K562 (cell line): ENCODE data around the gene RTCA. TPM values are rescaled to one million over a fixed set of nuclear protein-coding genes. Genes with fewer than 3 reads are reported as not detected.
"Not testable (repeated sequence)": the region's sequence is repeated elsewhere in the genome, so short reads cannot be mapped to it uniquely, and the experiment has no call there.

ENCODE experiments used
- ATAC-seq: fragments of 200-7000 bp; cut with Tn5 transposase; 3 replicates; pipeline ENCODE4 v1.9.1; 2020; ENCODE audit warnings: moderate library complexity
- BruUV-seq: library from RNA; stranded (reverse); fragments of 400-500 nt; replicated peaks from 2 replicates; lab custom pipeline; 2021; lab: Mats Ljungman, UMichigan
- CTCF ChIA-PET: fragments of 300-600 bp; formaldehyde crosslinking; extraction: SDS; loops from one replicate; lab custom pipeline; 2021; ENCODE audit warnings: low intra/inter-chr PET ratio; lab: Yijun Ruan, JAX
- POLR2A ChIA-PET: fragments of 300-600, 350-650 bp; sonication (Branson Sonifier 250); formaldehyde crosslinking; extraction: SDS; loops from one replicate; lab custom pipeline; 2021; ENCODE audit warnings: antibody characterized with exemption, inconsistent platforms; lab: Yijun Ruan, JAX
- DNase-seq, 4 experiments: peaks; one replicate each; pipeline versions ENCODE4 v3.0.0 to v3.0.0-alpha.2; 2011 to 2018; ENCODE audit warnings: low spot score in 3 of 4, mixed read lengths in 3 of 4; ENCODE audit errors: extremely low read depth in 1 of 4
- FAIRE-seq: peaks from 2 replicates; lab custom pipeline; 2011; peaks lifted over from hg19 to GRCh38; lab: Jason Lieb, UNC
- H2AFZ ChIP-seq: 2 replicates; pipeline ENCODE4 v1.6.0; 2011; ENCODE audit warnings: low read depth, low read length, control low read depth, inconsistent platforms
- H3K27ac ChIP-seq: fragments of 200-600 bp; 3 replicates; pipeline ENCODE4 v1.8.0; 2011; ENCODE audit warnings: low read depth, mild to moderate bottlenecking, control low read depth, inconsistent platforms, low read length, moderate library complexity, mixed read lengths; ENCODE audit errors: extremely low read depth
- H3K27me3 ChIP-seq, 2 experiments: fragments of 300-600 bp in 1 of 2; 2 replicates in 1 of 2; 3 replicates in 1 of 2; pipeline versions ENCODE4 v1.6.0 to v1.8.0; 2011; ENCODE audit warnings: inconsistent platforms in 2 of 2, low read length in 2 of 2, mild to moderate bottlenecking in 1 of 2, mixed read lengths in 1 of 2, moderate library complexity in 1 of 2; ENCODE audit not compliant: control insufficient read depth in 2 of 2, insufficient read depth in 2 of 2
- H3K36me3 ChIP-seq: fragments of 300-600 bp; 3 replicates; pipeline ENCODE4 v1.8.0; 2011; ENCODE audit warnings: mild to moderate bottlenecking, low read length, inconsistent platforms; ENCODE audit not compliant: control insufficient read depth, insufficient read depth
- H3K4me1 ChIP-seq, 2 experiments: fragments of 200-600 bp in 1 of 2; replicated peaks in 1 of 2; 2 replicates in 1 of 2; 3 replicates in 1 of 2; pipeline versions ENCODE4 v1.5.1 to v1.8.0; 2011; ENCODE audit warnings: inconsistent platforms in 2 of 2, low read length in 2 of 2, mild to moderate bottlenecking in 1 of 2, mixed read lengths in 1 of 2, moderate library complexity in 1 of 2; ENCODE audit not compliant: control insufficient read depth in 2 of 2, insufficient read depth in 2 of 2
- H3K4me2 ChIP-seq: 2 replicates; pipeline ENCODE4 v1.6.1; 2011; ENCODE audit warnings: low read length, control low read depth, inconsistent platforms, mixed read lengths; ENCODE audit not compliant: insufficient read depth
- H3K4me3 ChIP-seq: fragments of 200-600 bp; sonication (generic), shearing (Covaris generic); 2 replicates; pipeline ENCODE4 v1.5.1; 2016; ENCODE audit warnings: control low read depth, inconsistent platforms
- H3K79me2 ChIP-seq: fragments of 200-600 bp; 3 replicates; pipeline ENCODE4 v1.8.0; 2011; ENCODE audit warnings: low read length, inconsistent platforms; ENCODE audit not compliant: control insufficient read depth, insufficient read depth
- H3K9ac ChIP-seq, 2 experiments: 2 replicates each; pipeline versions ENCODE4 v1.6.0 to v1.6.1; 2011; ENCODE audit warnings: low read depth in 2 of 2, low read length in 2 of 2, control low read depth in 1 of 2, inconsistent platforms in 1 of 2, mild to moderate bottlenecking in 1 of 2, mixed read lengths in 1 of 2; ENCODE audit not compliant: insufficient read depth in 1 of 2
- H3K9me1 ChIP-seq: one replicate; pipeline ENCODE4 v1.6.0; 2011; ENCODE audit warnings: inconsistent platforms, mild to moderate bottlenecking, low read length, moderate library complexity; ENCODE audit not compliant: control insufficient read depth, insufficient read depth
- H3K9me3 ChIP-seq: replicated peaks from 2 replicates; pipeline ENCODE4 v1.5.1; 2011; ENCODE audit warnings: low read depth, low read length, inconsistent platforms; ENCODE audit not compliant: control insufficient read depth, insufficient read depth
- H4K20me1 ChIP-seq: replicated peaks from 2 replicates; pipeline ENCODE4 v1.6.1; 2011; ENCODE audit warnings: low read length, inconsistent platforms, mixed read lengths; ENCODE audit not compliant: control insufficient read depth, insufficient read depth
- ARHGAP35 ChIP-seq: fragments of 450-650 bp; IDR thresholded peaks from 2 replicates; pipeline ENCODE4 v1.6.1; 2018; ENCODE audit not compliant: partially characterized antibody
- ARID2 ChIP-seq: fragments of 450-650 bp; IDR thresholded peaks from 2 replicates; pipeline ENCODE4 v1.6.1; 2017; ENCODE audit warnings: antibody characterized with exemption, mild to moderate bottlenecking
- ARNT ChIP-seq, 2 experiments: fragments of 450-650 bp; IDR thresholded peaks; 2 replicates each; pipeline ENCODE4 v1.6.1; 2016; ENCODE audit warnings: mild to moderate bottlenecking in 1 of 2
- ASH1L ChIP-seq: fragments of 450-650 bp; IDR thresholded peaks from 2 replicates; pipeline ENCODE4 v1.6.1; 2018; ENCODE audit warnings: borderline replicate concordance, mild to moderate bottlenecking, low read depth; ENCODE audit not compliant: partially characterized antibody
- GATAD2A ChIP-seq: fragments of 450-650 bp; IDR thresholded peaks from 2 replicates; pipeline ENCODE4 v1.6.1; 2017
- MLLT1 ChIP-seq, 2 experiments: fragments of 450-650 bp; IDR thresholded peaks; 2 replicates each; pipeline ENCODE4 v1.6.1; 2016
- MTA1 ChIP-seq: fragments of 450-650 bp; IDR thresholded peaks from 2 replicates; pipeline ENCODE4 v1.6.1; 2017; ENCODE audit warnings: borderline replicate concordance
- MTA2 ChIP-seq: fragments of 450-650 bp; IDR thresholded peaks from 2 replicates; pipeline ENCODE4 v1.6.1; 2016; ENCODE audit warnings: low read depth
- NCOR1 ChIP-seq: fragments of 450-650 bp; IDR thresholded peaks from 2 replicates; pipeline ENCODE4 v1.6.1; 2016; ENCODE audit warnings: mild to moderate bottlenecking, moderate library complexity
- NR0B1 ChIP-seq: fragments of 450-650 bp; IDR thresholded peaks from one replicate; pipeline ENCODE4 v1.6.1; 2018; ENCODE audit warnings: mild to moderate bottlenecking, moderate library complexity; ENCODE audit not compliant: partially characterized antibody
- NR2C1 ChIP-seq, 2 experiments: fragments of 450-650 bp; IDR thresholded peaks; 2 replicates each; pipeline ENCODE4 v1.6.1; 2017; ENCODE audit warnings: mild to moderate bottlenecking in 2 of 2, antibody characterized with exemption in 1 of 2, inconsistent platforms in 1 of 2, missing compliant biosample characterization in 1 of 2, missing genetic modification characterization in 1 of 2
- PHB2 ChIP-seq: fragments of 450-650 bp; IDR thresholded peaks from 2 replicates; pipeline ENCODE4 v1.6.1; 2017; ENCODE audit warnings: low read depth
- POLR2A ChIP-seq: fragments of 450-650 bp; conservative IDR thresholded peaks from 2 replicates; pipeline ENCODE4 v1.6.1; 2016
- POLR2B ChIP-seq: fragments of 450-650 bp; IDR thresholded peaks from 2 replicates; pipeline ENCODE4 v1.6.1; 2018; ENCODE audit warnings: low read depth; ENCODE audit not compliant: partially characterized antibody
- SMARCA4 ChIP-seq: fragments of 450-650 bp; IDR thresholded peaks from 2 replicates; pipeline ENCODE4 v1.6.1; 2016
- THRAP3 ChIP-seq: fragments of 450-650 bp; IDR thresholded peaks from 2 replicates; pipeline ENCODE4 v1.6.1; 2016; ENCODE audit warnings: mild to moderate bottlenecking, inconsistent platforms, borderline replicate concordance
- THRB ChIP-seq: fragments of 450-650 bp; formaldehyde crosslinking; conservative IDR thresholded peaks from 2 replicates; pipeline ENCODE4 v1.4.0; 2022; ENCODE audit warnings: mild to moderate bottlenecking, missing genetic modification characterization
- TOE1 ChIP-seq, 2 experiments: fragments of 450-650 bp in 1 of 2; sonication (generic) in 1 of 2; formaldehyde crosslinking in 1 of 2; IDR thresholded peaks; 2 replicates each; pipeline versions ENCODE4 v1.7.1 to v1.8.0; 2016 to 2022; ENCODE audit warnings: borderline replicate concordance in 2 of 2, mild to moderate bottlenecking in 2 of 2, antibody characterized with exemption in 1 of 2, inconsistent platforms in 1 of 2, low read depth in 1 of 2, missing genetic modification reagents in 1 of 2, moderate library complexity in 1 of 2
- YBX1 ChIP-seq: fragments of 450-650 bp; IDR thresholded peaks from 2 replicates; pipeline ENCODE4 v1.7.1; 2016; ENCODE audit warnings: mild to moderate bottlenecking
- ZEB2 ChIP-seq: fragments of 450-650 bp; IDR thresholded peaks from 2 replicates; pipeline ENCODE4 v1.6.1; 2016
- WGBS: fragments of 100-300 bp; shearing (Covaris generic); methylation state at CpG from one replicate; pipeline ENCODE4 v1.1.6; 2016; ENCODE audit warnings: low coverage, mixed read lengths; ENCODE audit not compliant: insufficient coverage; ENCODE audit errors: missing lambda C conversion rate; 5-methylcytosine and 5-hydroxymethylcytosine counted together
- in situ Hi-C: fragments of 300-500 bp; cut with MboI; formaldehyde crosslinking; loops from 4 replicates; pipeline ENCODE4 v1.15.0; 2018; ENCODE audit warnings: inconsistent platforms, mixed read lengths
- intact Hi-C: fragments of 100-400 bp; cut with micrococcal nuclease; formaldehyde crosslinking; loops from 2 replicates; pipeline ENCODE4 v1.14.2; 2022
- polyA plus RNA-seq, 8 experiments: library from polyadenylated mRNA; depleted of rRNA in 4 of 8; stranded (reverse) in 5 of 8; unstranded in 3 of 8; fragments of >200 nt; fragmentation: Nextera tagmentation in 2 of 8; fragmentation: Illumina TruSeq in 1 of 8; extraction: Ambion mirVana in 2 of 8; extraction: Trizol in 1 of 8; gene quantifications; 2 replicates each; pipeline versions ENCODE4 v1.2.1 to v1.2.3, GENCODE V29; 2011 to 2014; ENCODE audit warnings: inconsistent platforms in 1 of 8, missing spikeins in 1 of 8
- total RNA-seq, 7 experiments: library from RNA; depleted of rRNA in 6 of 7; stranded (reverse); fragments of >200 nt in 6 of 7; fragmentation: Illumina TruSeq in 2 of 7; extraction: Trizol in 2 of 7; gene quantifications; 2 replicates each; pipeline versions ENCODE4 v1.2.1 to v1.2.3, GENCODE V29; 2011 to 2021; ENCODE audit warnings: low replicate concordance in 1 of 7

Gene RTCA
- total and polyA plus RNA-seq, 9 of the 15 experiments (the other 6 are each of a cell fraction or from before 2014, with no cell fraction given), result 11.6 to 57.2 (median 43.2) TPM

GRCh38 chr1:100326325-100326670, 60.3 kb downstream of the RTCA start:
- H3K9me3 ChIP-seq; BruUV-seq; H3K9me1 ChIP-seq; in situ Hi-C loops; H3K27ac ChIP-seq; H3K79me2 ChIP-seq; DNase-seq; H3K4me3 ChIP-seq; H3K27me3 ChIP-seq; ATAC-seq; intact Hi-C loops; FAIRE-seq; CTCF ChIA-PET; H3K36me3 ChIP-seq; H4K20me1 ChIP-seq; TF ChIP-seq TOE1 (CRISPR knock-in tag; IDR thresholded peaks at IDR 0.05; ENCODE audit: borderline replicate concordance, low read depth); NR2C1 (tag; IDR thresholded peaks at IDR 0.05): not testable (repeated sequence)
- H3K4me2 ChIP-seq, result peak overlapping the region; percentile 66
- H3K4me1 ChIP-seq, result peaks cover 7 to 27% of the 10 kb centered on the region in 2 experiments
- POLR2A ChIA-PET, result interaction anchor here (1.2 to 1.6 kb wide), 4 partner anchors 16 to 27 kb away, joined by 3 to 7 read pairs (median 4); partner anchors contain the start of gene CDC14A
- 0% methylated on average over 1 of the region's 1 CpG for WGBS
- peak overlapping the region; percentile 95; the same call in 1 of the 2 replicates for H2AFZ ChIP-seq
- peak overlapping the region in 1 of 2 experiments; percentile 54; a peak in 2 of 4 replicates for H3K9ac ChIP-seq
- TF ChIP-seq ARNT (IDR thresholded peaks at IDR 0.05) (peak; percentile 32 to 59; a peak in 1 of 4 replicates), POLR2B (peak; percentile 27), TOE1 (IDR thresholded peaks at IDR 0.05; ENCODE audit: borderline replicate concordance) (peak; percentile 38; the same call in 1 of the 2 replicates), NR0B1 (peak; percentile 44), ARID2 (0 out of 2 replicates have a peak, but pooled peaks have one; percentile 11), SMARCA4 (peak; percentile 15; the same call in 1 of the 2 replicates), YBX1 (0 out of 2 replicates have a peak, but pooled peaks have one; percentile 49), ZEB2 (peak; percentile 57; the same call in 1 of the 2 replicates), PHB2 (0 out of 2 replicates have a peak, but pooled peaks have one; percentile 53), NR2C1 (IDR thresholded peaks at IDR 0.05) (peak; percentile 35; the same call in 1 of the 2 replicates), POLR2A (peak; percentile 68), MLLT1 (IDR thresholded peaks at IDR 0.05) (0 out of 4 replicates have a peak, but pooled peaks of 1 of the 2 experiments have one; percentile 37), ASH1L (peak; percentile 52), MTA2 (peak; percentile 55; the same call in 1 of the 2 replicates), THRB (0 out of 2 replicates have a peak, but pooled peaks have one; percentile 33), THRAP3 (peak; percentile 61; the same call in 1 of the 2 replicates), ARHGAP35 (peak; percentile 68), MTA1 (peak; percentile 89), GATAD2A (peak; percentile 62), NCOR1 (peak; percentile 36; the same call in 1 of the 2 replicates)
